ENCODE data around the gene NACC2. TPM values are rescaled to one million over a fixed set of nuclear protein-coding genes. Genes with fewer than 3 reads are reported as not detected.

NACC2 gene
- total and polyA plus RNA-seq, 2 donors (not counting 1 experiment from before 2014, with no cell fraction given): 12.3 to 18.2 TPM

DNA sequence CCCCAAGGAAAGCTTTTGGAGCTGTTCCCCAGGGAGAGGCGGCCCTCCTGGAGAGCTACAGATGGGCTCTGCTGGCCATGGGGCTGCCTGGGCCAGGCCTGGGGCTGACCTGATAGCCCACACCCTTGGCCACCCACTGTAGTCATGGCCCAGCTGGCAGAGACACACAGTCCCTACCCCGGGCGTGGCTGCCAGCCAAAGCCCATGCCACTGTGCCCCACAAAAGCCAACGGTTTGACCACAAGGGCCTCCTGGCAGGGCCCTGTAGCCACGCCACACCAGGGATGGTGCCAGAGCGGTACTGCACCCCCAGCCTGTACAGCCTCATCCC is 15.2 kb downstream of the NACC2 start:
- H3K4me1 ChIP-seq (ENCODE audit: control insufficient read depth, extremely low read depth, insufficient read depth, low read length): no peaks in the 10 kb centered on the region
- H3K79me2 ChIP-seq (ENCODE audit: control insufficient read depth, insufficient read depth, low read length): peaks cover 45% of the 10 kb centered on the region
- H3K36me3 ChIP-seq (ENCODE audit: control insufficient read depth, insufficient read depth, low read length): peaks cover under 1% of the 10 kb centered on the region
- no peak overlapping the region for H3K4me3 ChIP-seq (replicated peaks in 1 of 4; ENCODE audit: control extremely low read depth in 1 of 4, insufficient read depth in 1 of 4, low read depth in 3 of 4, low read length in 4 of 4)
- H3K4me2 ChIP-seq (ENCODE audit: extremely low read depth, insufficient read depth, low read length): no peak overlapping the region
- no peaks in the 10 kb centered on the region for H4K20me1 ChIP-seq (ENCODE audit: control insufficient read depth, extremely low read depth, insufficient read depth, low read length)
- no peaks in the 10 kb centered on the region for H3K9me3 ChIP-seq (ENCODE audit: control insufficient read depth, insufficient read depth, low read depth, low read length)
- no peak for DNase-seq (ENCODE audit: low read depth in 2 of 2)
- H3K9ac ChIP-seq (ENCODE audit: insufficient read depth, low read length): no peak overlapping the region
- TF ChIP-seq EZH2 (IDR thresholded peaks at IDR 0.05; ENCODE audit: low read length, missing control alignments): no peak
- TF ChIP-seq, protein P1, sequence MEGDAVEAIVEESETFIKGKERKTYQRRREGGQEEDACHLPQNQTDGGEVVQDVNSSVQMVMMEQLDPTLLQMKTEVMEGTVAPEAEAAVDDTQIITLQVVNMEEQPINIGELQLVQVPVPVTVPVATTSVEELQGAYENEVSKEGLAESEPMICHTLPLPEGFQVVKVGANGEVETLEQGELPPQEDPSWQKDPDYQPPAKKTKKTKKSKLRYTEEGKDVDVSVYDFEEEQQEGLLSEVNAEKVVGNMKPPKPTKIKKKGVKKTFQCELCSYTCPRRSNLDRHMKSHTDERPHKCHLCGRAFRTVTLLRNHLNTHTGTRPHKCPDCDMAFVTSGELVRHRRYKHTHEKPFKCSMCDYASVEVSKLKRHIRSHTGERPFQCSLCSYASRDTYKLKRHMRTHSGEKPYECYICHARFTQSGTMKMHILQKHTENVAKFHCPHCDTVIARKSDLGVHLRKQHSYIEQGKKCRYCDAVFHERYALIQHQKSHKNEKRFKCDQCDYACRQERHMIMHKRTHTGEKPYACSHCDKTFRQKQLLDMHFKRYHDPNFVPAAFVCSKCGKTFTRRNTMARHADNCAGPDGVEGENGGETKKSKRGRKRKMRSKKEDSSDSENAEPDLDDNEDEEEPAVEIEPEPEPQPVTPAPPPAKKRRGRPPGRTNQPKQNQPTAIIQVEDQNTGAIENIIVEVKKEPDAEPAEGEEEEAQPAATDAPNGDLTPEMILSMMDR (conservative IDR thresholded peaks at IDR 0.05 in 1 of 2, IDR thresholded peaks at IDR 0.05 in 1 of 2; ENCODE audit: low read depth in 1 of 2, low read length in 2 of 2): no peak
- H3K27ac ChIP-seq (ENCODE audit: insufficient read depth, low read length): no peak overlapping the region
- no peaks in the 10 kb centered on the region for H3K27me3 ChIP-seq (ENCODE audit: control insufficient read depth, insufficient read depth, low read length)
- no peak overlapping the region for H2AFZ ChIP-seq (ENCODE audit: low read length)

DNA sequence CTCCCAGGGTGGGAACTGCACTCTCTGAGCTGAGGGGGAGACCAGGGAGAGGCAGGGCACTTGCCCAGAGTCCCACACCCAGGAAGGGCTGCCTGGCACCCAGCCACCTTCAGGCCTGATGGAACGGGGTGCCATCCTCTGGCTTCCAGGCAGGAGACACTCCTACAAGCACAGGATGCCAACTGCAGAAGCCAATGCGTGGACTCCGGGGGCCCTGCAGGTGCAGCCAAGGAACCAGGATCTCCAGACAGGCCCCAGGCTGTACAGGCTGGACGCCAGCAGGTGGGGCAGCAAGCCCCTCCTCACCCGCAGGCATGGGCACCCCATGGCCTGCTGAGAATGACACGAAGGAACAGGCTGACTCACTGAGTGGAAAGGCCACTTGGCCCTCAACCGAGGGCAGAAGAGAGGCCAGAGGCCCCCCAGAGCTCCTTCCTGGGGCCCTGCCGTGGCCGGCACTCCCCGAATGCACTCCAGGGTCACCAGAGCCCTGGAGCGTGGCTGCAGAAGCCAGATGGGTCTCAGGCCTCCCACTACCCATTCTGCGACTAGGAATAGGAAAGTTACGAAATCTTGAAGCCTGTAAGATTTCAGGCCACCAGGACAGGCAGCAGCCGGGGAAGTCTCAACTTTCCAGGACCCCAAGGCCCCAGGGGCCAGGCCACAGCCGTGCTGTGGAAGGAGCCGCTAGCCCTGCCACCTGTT is 15.7 kb downstream of the NACC2 start:
- no peak overlapping the region for H3K9ac ChIP-seq (ENCODE audit: insufficient read depth, low read length)
- H3K27ac ChIP-seq (ENCODE audit: insufficient read depth, low read length): no peak overlapping the region
- H2AFZ ChIP-seq (ENCODE audit: low read length): no peak overlapping the region
- DNase-seq (ENCODE audit: low read depth in 2 of 2): peak in 1 of 2 donors; percentile 18
- H3K79me2 ChIP-seq (ENCODE audit: control insufficient read depth, insufficient read depth, low read length): peaks cover 41% of the 10 kb centered on the region
- TF ChIP-seq, protein P1 (conservative IDR thresholded peaks at IDR 0.05 in 1 of 2, IDR thresholded peaks at IDR 0.05 in 1 of 2; ENCODE audit: low read depth in 1 of 2, low read length in 2 of 2): no peak
- no peak for TF ChIP-seq EZH2 (IDR thresholded peaks at IDR 0.05; ENCODE audit: low read length, missing control alignments)
- peaks cover 3% of the 10 kb centered on the region for H3K36me3 ChIP-seq (ENCODE audit: control insufficient read depth, insufficient read depth, low read length)
- no peak overlapping the region for H3K4me3 ChIP-seq (replicated peaks in 1 of 4; ENCODE audit: control extremely low read depth in 1 of 4, insufficient read depth in 1 of 4, low read depth in 3 of 4, low read length in 4 of 4)
- no peaks in the 10 kb centered on the region for H4K20me1 ChIP-seq (ENCODE audit: control insufficient read depth, extremely low read depth, insufficient read depth, low read length)
- H3K4me1 ChIP-seq (ENCODE audit: control insufficient read depth, extremely low read depth, insufficient read depth, low read length): no peaks in the 10 kb centered on the region
- H3K27me3 ChIP-seq (ENCODE audit: control insufficient read depth, insufficient read depth, low read length): no peaks in the 10 kb centered on the region
- no peak overlapping the region for H3K4me2 ChIP-seq (ENCODE audit: extremely low read depth, insufficient read depth, low read length)
- no peaks in the 10 kb centered on the region for H3K9me3 ChIP-seq (ENCODE audit: control insufficient read depth, insufficient read depth, low read depth, low read length)

DNA sequence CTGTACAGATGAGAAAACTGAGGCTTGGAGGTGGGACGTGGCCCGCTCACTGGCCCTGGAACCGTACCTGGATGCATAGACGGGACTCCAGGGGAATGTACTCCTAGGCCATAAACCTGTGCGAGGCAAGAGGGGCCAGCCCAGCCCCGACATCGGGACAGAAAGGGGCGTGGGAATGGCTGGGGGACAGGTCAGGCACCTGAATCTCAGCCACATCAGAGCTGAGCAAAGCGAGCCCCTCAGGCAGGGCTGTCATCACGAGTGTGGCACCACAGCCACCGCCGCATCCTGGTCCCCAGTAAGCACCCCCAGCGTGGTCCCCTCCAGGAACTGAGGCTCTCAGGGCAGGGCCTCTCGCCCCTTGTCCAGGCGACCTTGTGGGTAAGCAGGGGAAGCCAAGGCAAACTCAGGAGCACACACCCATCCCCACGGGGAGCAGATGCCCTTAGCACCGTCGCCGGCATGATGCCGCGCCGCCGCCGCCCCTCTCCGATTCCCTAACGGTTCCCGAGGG is 16.5 kb downstream of the NACC2 start:
- DNase-seq (ENCODE audit: low read depth in 2 of 2): no peak
- Histone ChIP-seq H3K9ac (ENCODE audit: insufficient read depth, low read length) (no peak overlapping the region), H4K20me1 (ENCODE audit: control insufficient read depth, extremely low read depth, insufficient read depth, low read length) (no peaks in the 10 kb centered on the region), H3K4me1 (ENCODE audit: control insufficient read depth, extremely low read depth, insufficient read depth, low read length) (no peaks in the 10 kb centered on the region), H3K4me2 (ENCODE audit: extremely low read depth, insufficient read depth, low read length) (no peak overlapping the region), H3K27me3 (ENCODE audit: control insufficient read depth, insufficient read depth, low read length) (no peaks in the 10 kb centered on the region), H3K27ac (ENCODE audit: insufficient read depth, low read length) (no peak overlapping the region), H3K4me3 (replicated peaks in 1 of 4; ENCODE audit: control extremely low read depth in 1 of 4, insufficient read depth in 1 of 4, low read depth in 3 of 4, low read length in 4 of 4) (no peak overlapping the region), H3K9me3 (ENCODE audit: control insufficient read depth, insufficient read depth, low read depth, low read length) (no peaks in the 10 kb centered on the region), H3K79me2 (ENCODE audit: control insufficient read depth, insufficient read depth, low read length) (peaks cover 39% of the 10 kb centered on the region), H2AFZ (ENCODE audit: low read length) (no peak overlapping the region), H3K36me3 (ENCODE audit: control insufficient read depth, insufficient read depth, low read length) (peaks cover 3% of the 10 kb centered on the region)
- no peak for TF ChIP-seq EZH2 (IDR thresholded peaks at IDR 0.05; ENCODE audit: low read length, missing control alignments)

Measured in fibroblast of lung (primary cell).